ENCODE results near the gene ERAP2. TPM values are rescaled to one million over a fixed set of nuclear protein-coding genes. Genes with fewer than 3 reads are reported as not detected.

The ERAP2 gene
- total and polyA plus RNA-seq, 7 donors = 0.60 to 44.9 (median 7.7) TPM

DNA sequence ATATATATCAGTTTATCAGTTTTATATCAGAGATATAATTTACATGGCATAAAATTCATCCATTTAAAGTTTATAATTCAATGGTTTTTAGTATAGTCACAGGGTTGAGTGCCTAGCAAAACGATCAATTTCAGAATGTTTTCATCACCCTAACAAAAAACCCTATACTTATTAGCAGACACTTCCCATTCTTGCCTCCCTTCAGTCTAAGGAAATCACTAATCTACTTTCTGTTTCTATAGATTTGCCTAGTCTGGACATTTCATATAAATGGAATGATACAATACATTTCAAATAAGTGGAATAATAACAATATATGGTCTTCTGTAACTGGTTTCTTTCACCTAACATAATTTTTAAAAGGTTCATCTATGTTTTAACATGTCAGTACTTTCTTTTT lies 50.0 kb downstream of the ERAP2 start:
- no peak overlapping the region for H3K4me3 ChIP-seq
- H3K4me1 ChIP-seq = peaks cover 0 to 18% (median 13%) of the 10 kb centered on the region in 4 donors
- WGBS, 2 donors = 74 to 94% methylated on average over 1 of the region's 1 CpG
- H3K27ac ChIP-seq = no peak overlapping the region
- H3K9me3 ChIP-seq = no peaks in the 10 kb centered on the region
- TF ChIP-seq POLR2AphosphoS5 (IDR thresholded peaks at IDR 0.05) (no peak), POLR2A (IDR thresholded peaks at IDR 0.05) (no peak), EP300 (IDR thresholded peaks at IDR 0.05) (no peak)
- TF ChIP-seq, protein P1, sequence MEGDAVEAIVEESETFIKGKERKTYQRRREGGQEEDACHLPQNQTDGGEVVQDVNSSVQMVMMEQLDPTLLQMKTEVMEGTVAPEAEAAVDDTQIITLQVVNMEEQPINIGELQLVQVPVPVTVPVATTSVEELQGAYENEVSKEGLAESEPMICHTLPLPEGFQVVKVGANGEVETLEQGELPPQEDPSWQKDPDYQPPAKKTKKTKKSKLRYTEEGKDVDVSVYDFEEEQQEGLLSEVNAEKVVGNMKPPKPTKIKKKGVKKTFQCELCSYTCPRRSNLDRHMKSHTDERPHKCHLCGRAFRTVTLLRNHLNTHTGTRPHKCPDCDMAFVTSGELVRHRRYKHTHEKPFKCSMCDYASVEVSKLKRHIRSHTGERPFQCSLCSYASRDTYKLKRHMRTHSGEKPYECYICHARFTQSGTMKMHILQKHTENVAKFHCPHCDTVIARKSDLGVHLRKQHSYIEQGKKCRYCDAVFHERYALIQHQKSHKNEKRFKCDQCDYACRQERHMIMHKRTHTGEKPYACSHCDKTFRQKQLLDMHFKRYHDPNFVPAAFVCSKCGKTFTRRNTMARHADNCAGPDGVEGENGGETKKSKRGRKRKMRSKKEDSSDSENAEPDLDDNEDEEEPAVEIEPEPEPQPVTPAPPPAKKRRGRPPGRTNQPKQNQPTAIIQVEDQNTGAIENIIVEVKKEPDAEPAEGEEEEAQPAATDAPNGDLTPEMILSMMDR (IDR thresholded peaks at IDR 0.05) = no peak
- intact Hi-C loops (cut with DNase I) = no loop called here
- DNase-seq = no peak
- no peaks in the 10 kb centered on the region for H3K27me3 ChIP-seq
- H3K36me3 ChIP-seq = no peaks in the 10 kb centered on the region

DNA sequence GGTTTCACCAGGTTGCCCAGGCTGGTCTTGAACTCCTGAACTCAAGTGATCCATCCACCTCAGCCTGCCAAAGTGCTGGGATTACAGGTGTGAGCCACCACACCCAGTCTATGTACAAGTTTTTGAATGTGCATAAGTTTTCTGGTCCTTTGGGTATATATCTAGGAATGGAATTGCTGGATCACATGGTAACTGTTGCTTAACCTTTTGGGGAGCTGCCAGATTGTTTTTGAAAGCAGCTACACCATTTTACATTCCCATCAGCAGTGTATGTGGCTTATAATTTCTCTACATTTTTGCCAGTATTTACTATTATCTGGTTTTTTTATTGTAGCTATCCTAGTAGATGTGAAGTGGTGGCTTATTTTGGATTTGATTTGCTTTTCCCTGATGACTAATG lies 50.7 kb downstream of the ERAP2 start:
- Histone ChIP-seq H3K27me3 (no peaks in the 10 kb centered on the region), H3K4me3 (no peak overlapping the region), H3K9me3 (no peaks in the 10 kb centered on the region), H3K4me1 (peaks cover 0 to 12% (median 9%) of the 10 kb centered on the region in 4 donors), H3K27ac (no peak overlapping the region), H3K36me3 (no peaks in the 10 kb centered on the region)
- no peak for DNase-seq
- TF ChIP-seq POLR2AphosphoS5 (IDR thresholded peaks at IDR 0.05) (no peak), EP300 (IDR thresholded peaks at IDR 0.05) (no peak), POLR2A (IDR thresholded peaks at IDR 0.05) (no peak)
- TF ChIP-seq, protein P1 (IDR thresholded peaks at IDR 0.05) = no peak
- intact Hi-C loops (cut with DNase I) = no loop called here

DNA sequence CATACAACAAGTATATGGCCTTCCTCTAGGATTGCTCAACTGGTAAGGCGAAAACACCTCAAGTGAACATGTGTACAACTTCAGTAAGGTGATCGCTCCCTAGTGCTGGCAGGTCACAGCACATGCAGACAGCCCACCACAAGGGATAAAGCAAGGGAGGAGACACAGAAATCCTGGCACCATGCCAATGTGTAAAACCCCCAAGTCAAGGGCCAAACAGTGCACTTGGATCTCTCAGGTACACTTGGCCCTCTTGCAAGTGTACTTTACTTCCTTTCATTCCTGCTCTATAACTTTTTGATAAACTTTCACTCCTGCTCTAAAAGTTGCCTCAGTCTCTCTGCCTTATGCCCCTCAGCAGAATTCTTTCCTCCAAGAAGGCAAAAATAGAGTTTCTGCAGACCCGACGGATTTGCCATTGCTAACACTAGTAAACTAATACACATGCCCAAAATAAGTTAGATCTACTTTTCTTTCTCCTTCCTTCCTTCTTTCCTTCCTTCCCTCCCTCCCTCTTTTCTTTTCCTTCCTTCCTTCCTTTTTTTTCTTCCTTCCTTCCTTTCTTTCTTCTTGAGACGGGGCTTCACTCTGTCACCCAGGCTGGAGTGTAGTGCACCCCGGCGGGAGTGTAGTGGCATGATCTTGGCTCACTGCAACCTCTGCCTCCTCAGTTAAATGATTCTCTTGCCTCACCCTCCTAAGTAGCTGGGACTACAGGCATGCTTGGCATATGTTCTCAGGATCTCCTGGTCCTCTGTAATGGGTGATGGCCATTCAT lies 52.8 kb downstream of the ERAP2 start:
- no peaks in the 10 kb centered on the region for H3K27me3 ChIP-seq
- no peak for TF ChIP-seq POLR2A (IDR thresholded peaks at IDR 0.05)
- TF ChIP-seq POLR2AphosphoS5 (IDR thresholded peaks at IDR 0.05) = no peak
- TF ChIP-seq, protein P1 (IDR thresholded peaks at IDR 0.05) = no peak
- TF ChIP-seq EP300 (IDR thresholded peaks at IDR 0.05) = no peak
- intact Hi-C loops (cut with DNase I) = no loop called here
- H3K36me3 ChIP-seq = no peaks in the 10 kb centered on the region
- no peaks in the 10 kb centered on the region for H3K9me3 ChIP-seq
- DNase-seq = no peak
- H3K27ac ChIP-seq = no peak overlapping the region
- H3K4me3 ChIP-seq = no peak overlapping the region
- peaks cover 0 to 24% (median 16%) of the 10 kb centered on the region in 4 donors for H3K4me1 ChIP-seq
- WGBS, 2 donors = 93 to 97% methylated on average over 7 of the region's 7 CpGs

DNA sequence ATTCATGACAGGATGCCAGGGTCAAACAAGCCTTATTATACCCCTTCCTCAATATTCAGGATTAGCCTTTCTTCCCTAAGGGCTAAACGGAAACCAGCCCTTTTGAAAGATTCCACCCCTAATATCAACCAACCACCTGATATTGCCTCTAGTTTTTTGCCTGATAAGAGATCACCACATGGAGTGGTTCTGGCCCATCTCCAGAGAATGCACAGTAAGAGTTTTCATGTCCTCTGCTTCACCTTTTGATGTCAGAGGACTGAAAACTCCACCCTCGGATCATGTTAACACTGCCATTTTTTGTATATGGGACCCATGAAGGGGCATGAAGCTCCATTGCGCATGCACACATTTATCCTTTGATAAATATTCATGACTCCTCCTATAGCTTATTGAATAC lies 53.8 kb downstream of the ERAP2 start:
- Histone ChIP-seq H3K36me3 (no peaks in the 10 kb centered on the region), H3K9me3 (no peaks in the 10 kb centered on the region), H3K27me3 (no peaks in the 10 kb centered on the region), H3K27ac (no peak overlapping the region), H3K4me3 (no peak overlapping the region), H3K4me1 (peaks cover 1 to 18% (median 13%) of the 10 kb centered on the region in 4 donors)
- intact Hi-C loops (cut with DNase I) = loop anchor here (5.0 kb wide), 2 partner anchors 268 to 1842 kb away; partner anchors contain the start of genes CAST and RGMB
- TF ChIP-seq EP300 (IDR thresholded peaks at IDR 0.05) (no peak), POLR2AphosphoS5 (IDR thresholded peaks at IDR 0.05) (no peak), POLR2A (IDR thresholded peaks at IDR 0.05) (no peak)
- TF ChIP-seq, protein P1 (IDR thresholded peaks at IDR 0.05) = no peak
- DNase-seq = no peak
- 90 to 94% methylated on average over 3 of the region's 3 CpGs for WGBS, 2 donors

Data from sigmoid colon (tissue), 7 donors.